ENCODE measurements around the gene LCP1. TPM values are rescaled to one million over a fixed set of nuclear protein-coding genes. Genes with fewer than 3 reads are reported as not detected.
A peak's percentile ranks its signal among the peaks of the same experiment; 100 is the strongest.
"Not testable (repeated sequence)": the region's sequence is repeated elsewhere in the genome, so short reads cannot be mapped to it uniquely, and the experiment has no call there.

Gene LCP1, protein sequence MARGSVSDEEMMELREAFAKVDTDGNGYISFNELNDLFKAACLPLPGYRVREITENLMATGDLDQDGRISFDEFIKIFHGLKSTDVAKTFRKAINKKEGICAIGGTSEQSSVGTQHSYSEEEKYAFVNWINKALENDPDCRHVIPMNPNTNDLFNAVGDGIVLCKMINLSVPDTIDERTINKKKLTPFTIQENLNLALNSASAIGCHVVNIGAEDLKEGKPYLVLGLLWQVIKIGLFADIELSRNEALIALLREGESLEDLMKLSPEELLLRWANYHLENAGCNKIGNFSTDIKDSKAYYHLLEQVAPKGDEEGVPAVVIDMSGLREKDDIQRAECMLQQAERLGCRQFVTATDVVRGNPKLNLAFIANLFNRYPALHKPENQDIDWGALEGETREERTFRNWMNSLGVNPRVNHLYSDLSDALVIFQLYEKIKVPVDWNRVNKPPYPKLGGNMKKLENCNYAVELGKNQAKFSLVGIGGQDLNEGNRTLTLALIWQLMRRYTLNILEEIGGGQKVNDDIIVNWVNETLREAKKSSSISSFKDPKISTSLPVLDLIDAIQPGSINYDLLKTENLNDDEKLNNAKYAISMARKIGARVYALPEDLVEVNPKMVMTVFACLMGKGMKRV
- 10 to 100 TPM in 3 of 4 donors, 1 to 10 TPM in 1; 8.1 to 14.5 (median 10.5) TPM for polyA plus RNA-seq (ENCODE audit: insufficient read length in 4 of 4)

DNA sequence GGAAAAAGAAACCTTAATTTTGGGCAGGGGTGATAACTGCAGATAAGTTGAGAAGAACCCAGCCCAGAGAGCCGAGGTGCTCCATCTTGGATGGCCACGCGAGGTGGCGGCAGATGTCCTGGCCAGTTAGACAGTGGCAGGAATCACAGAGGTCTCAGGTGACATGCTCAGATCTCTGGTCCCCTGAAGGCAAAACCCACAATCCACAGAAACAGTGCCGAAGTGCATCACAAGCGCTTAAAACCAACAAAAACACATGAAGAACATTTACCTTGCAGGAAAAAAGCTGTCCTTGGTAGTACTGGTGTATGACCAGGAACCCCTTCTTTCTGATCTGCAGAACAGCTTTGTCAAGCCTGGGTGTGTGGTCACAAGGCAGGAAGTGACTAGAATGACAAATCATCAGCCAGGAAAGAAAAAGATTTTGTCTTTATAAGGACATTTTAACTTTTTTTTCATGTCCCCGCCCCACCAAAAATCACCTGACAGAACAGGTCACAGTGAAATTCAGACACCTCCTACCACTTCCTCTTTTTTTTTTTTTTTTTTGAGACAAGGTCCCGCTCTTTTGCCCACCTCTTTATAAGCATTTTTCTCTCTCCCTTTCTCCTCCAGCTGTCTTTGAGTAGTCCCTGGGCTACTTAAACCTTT lies at the start of gene LCP1:
LCP1 (minus strand) TSS at position 338 of the 651 bp plus-strand sequence. CDS start 22,515 bp downstream, outside the sequence.
- DNase-seq (ENCODE audit: low read depth in 4 of 4, low spot score in 3 of 4), result no peak

DNA sequence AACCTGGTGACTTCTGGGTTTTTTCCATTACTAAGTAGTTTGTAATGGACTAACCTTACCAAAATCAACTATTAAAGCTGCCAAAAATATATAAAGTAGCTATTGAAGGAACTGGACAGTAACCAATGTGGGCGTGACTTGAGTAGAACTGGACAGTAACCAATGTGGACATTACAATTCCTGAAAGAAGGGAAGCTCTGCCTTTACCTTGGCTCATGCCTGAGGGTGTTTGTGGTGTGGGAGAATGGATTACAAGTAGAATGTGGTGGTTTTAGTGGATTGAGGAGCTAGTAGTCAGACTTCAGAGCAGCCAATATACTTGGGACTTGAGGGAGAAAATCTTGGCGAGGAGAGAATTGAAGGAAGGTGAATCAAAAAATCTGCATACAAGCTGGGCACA lies 47.3 kb upstream of the LCP1 start:
- DNase-seq (ENCODE audit: low read depth in 4 of 4, low spot score in 3 of 4), result no peak

DNA sequence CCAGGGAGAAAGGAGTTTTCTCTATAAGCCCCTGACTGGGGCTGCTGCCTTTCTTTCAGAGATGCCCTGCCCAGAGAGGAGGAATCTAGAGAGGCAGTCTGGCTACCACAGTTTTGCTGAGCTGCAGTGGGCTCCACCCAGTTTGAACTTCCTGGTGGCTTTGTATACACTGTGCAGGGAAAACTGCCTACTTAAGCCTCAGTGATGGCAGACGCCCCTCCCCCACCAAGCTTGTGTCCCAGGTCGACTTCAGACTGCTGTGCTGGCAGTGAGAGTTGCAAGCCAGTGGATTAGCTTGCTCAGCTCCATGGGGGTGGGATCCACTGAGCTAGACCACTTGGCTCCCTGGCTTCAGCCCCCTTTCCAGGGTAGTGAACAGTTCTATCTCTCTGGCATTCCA lies 38.3 kb upstream of the LCP1 start:
- not testable (repeated sequence) for DNase-seq (ENCODE audit: low read depth in 4 of 4, low spot score in 3 of 4)

DNA sequence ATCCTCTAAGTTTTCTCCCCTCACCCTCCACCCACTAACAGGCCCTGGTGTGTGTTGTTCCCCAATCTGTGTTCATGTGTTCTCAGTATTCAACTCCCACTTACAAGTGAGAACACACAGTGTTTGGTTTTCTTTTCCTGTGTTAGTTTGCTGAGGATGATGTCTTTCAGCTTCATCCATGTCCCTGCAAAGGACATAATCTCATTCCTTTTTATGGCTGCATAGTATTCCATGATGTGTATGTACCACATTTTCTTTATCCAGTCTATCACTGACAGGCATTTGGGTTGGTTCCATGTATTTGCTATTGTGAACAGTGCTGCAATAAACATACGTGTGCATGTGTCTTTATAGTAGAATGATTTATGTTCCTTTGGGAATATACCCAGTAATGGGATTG lies 32.8 kb upstream of the LCP1 start:
- not testable (repeated sequence) for DNase-seq (ENCODE audit: low read depth in 4 of 4, low spot score in 3 of 4)

DNA sequence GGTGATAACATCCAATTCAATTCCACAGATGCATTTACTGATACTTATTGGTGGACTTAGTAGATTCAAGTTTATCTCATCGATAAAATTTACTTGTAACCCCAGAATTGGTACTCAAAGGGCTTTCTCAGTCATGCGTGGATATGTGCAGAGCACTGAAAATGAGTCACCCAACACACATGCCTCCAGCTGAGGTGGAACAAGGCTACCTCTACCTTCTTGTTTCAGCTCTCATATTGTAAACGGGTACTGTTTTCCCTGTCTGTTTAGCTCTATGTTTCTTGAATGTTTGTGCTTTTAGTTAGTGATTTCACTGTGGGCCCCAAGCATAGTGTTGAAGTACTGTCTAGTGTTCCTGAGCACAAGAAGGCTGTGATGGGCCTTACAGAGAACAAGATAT lies 31.3 kb upstream of the LCP1 start:
- DNase-seq (ENCODE audit: low read depth in 4 of 4, low spot score in 3 of 4), result no peak

DNA sequence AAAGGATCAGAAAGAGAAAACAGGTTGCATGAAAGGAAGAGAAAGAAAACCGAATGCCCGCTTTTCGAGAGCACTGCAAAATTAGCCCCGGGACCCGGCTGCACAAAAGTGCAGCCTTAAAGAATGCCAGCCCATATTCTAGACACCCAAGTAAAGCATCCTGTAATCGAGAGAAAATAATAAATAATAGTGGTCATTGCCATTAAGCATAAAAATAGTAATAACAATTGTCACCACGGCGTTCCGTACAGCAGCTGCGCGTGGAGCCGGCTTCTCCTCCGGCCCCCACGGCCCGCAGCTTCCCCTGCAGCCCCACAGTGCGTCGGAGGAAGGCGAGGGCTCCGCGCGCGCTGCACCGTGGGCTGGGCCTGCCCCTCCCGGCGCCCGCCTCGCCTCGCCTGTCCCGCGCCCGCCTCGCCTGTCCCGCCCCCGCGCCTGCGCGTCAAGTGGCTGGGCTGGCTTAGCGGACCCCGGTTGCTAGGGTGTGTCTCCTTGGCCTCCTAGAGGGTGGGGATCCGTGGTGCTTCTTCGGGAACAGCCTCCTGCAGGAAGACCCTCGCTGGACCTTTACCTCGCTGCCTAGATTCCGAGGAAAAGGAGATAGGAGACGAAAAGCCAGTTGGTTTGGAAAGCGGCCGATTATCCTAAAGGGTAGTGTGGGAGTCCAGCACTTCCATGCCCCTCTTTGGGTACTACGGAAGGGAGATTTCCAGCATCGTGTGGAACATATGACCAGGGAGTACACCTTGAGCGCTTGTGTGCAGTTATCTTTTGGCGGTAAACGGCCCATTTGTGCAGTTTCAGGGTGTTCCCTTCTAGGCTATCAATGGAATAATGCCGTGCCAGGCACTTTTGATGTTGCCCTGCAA lies 29.7 kb upstream of the LCP1 start, which contains the start of gene LRRC63:
LRRC63 (plus strand) TSS at position 446 of the 869 bp plus-strand sequence. CDS start 1,107 bp downstream, outside the sequence.
- peak in 3 of 4 donors; percentile 31 to 41 (median 38) for DNase-seq (ENCODE audit: low read depth in 4 of 4, low spot score in 3 of 4)

DNA sequence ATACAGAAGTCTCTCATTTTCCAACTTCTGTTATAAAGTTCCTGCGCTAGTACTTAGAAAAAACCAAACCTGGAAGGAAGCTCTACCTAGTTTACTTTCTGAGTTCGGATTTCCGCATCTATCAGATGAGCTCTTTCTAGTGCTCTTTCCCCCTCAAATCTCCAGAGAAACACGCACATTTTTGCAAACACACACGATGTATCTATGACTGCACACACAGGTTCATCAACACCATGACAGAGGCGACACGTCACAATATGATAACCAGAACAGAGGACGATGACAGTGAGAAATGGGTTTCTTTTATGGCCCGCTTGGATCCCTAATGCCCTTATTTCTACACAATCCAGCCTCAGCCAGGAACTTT lies 29.1 kb upstream of the LCP1 start:
- DNase-seq (ENCODE audit: low read depth in 4 of 4, low spot score in 3 of 4), result no peak

DNA sequence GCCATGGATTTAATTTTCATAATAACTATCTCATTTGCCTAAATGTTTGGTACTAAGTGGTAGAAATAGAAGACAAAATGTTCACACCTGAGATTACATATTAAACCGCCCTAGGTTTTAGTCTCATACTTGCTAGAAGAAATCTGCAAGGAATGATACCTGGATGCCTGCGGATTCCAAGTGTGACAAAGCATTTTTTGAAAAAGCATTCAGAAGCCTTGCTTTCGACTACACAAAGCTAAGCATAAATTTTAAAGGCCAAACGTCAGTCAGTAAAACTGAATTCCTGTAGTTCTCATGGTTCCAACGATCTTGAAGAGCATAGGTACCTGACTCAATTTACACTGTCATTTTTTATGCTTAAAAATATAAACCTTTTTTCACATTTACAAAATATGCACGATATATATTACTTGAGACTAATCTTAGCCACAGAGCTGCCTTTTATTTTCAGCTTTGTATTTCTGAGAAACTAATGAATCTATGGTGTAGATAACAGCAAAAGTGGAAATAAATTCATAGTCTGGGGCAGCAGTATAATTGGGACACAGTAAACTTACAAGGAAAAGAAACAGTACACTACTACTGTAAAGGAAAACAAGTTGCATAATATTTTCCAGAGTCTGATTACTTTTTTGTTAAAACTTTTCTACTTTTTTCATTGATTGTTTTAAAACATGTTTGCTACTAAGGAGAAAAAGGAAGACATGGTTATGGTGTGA lies 28.5 kb upstream of the LCP1 start:
- no peak for DNase-seq (ENCODE audit: low read depth in 4 of 4, low spot score in 3 of 4)

DNA sequence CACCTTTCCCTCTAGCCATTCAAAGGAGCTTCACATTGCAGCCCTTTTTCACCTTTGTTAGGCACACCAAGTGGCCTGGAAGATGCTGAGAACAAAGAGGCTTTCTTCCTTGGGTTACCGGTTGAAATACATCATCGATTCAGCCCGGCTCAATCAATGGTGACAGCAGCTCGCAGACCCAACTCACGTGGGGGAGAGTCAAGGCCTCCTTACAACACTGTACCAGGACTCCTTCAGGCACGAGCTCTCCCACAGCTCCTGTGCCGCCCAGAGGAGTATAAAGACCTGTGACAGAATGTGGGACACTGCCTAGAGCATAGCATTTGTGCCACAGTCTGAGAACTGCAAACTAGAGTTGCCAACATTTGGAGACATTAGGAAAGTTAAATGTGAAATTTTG lies 25.9 kb upstream of the LCP1 start:
- no peak for DNase-seq (ENCODE audit: low read depth in 4 of 4, low spot score in 3 of 4)

DNA sequence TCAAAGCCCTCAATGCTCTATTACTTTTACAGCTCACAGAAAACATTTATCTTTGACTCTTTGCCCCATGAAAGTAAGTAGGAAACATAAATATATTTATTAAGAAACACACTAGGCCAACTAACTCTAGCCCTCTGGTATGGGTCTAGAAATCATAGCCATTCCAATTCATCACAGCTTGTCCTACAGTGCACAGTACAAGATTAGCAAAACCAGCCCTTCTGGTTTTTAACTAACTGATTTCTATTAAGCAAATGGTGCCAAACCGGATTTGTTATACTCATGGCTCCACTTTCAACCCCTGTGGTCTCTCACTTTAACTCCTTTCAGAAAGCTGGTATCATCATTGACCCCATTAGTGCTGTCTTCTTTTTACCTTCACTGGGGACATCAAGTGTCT lies 24.2 kb upstream of the LCP1 start:
- DNase-seq (ENCODE audit: low read depth in 4 of 4, low spot score in 3 of 4), result no peak

DNA sequence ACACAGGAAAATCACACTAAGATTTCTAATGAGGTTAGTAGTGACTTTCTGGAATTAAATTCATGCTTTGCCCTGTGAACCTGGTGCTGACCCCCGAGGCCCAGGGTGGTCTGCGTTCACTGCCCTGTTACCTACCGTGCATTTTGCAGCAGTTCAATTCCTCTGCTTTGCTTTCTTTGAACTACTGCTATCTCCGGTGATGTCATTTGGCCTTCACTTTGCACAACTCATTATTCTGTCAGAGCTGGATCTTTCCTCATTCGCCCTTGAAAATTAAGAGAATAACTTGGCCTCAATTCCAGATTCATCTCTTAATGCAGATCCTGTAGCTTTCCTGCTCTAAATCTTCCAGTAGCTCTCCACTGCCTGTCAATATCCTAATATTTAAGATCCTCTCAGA lies 21.0 kb upstream of the LCP1 start:
- no peak for DNase-seq (ENCODE audit: low read depth in 4 of 4, low spot score in 3 of 4)

DNA sequence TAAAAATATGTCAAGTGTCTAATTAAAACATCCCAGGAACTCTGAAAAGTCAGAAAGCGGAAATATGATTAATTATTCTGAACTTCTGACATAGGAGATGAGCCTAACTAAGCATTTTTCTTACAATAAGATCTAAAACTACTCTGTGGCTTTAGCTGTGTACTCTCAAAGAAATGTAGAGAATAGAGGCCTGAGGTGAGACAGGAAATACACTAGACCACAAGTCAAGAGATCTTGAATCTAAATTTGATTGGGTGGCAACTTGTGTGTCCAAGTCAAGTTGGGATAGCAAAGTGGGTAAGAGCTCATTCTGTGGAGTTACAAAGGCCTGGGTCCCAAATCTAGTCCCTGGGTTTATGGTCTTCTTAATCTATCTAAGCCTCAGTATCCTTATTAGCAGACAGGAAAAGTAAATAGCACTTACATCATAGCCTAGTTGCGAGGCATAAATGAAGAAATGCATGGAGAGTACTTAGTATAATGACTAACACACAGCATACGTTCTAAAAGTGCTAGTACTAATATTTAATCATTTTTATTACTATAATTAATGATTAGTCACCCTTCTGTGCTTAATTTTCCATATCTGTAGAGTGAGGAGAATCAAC lies 20.3 kb upstream of the LCP1 start:
- no peak for DNase-seq (ENCODE audit: low read depth in 4 of 4, low spot score in 3 of 4)

DNA sequence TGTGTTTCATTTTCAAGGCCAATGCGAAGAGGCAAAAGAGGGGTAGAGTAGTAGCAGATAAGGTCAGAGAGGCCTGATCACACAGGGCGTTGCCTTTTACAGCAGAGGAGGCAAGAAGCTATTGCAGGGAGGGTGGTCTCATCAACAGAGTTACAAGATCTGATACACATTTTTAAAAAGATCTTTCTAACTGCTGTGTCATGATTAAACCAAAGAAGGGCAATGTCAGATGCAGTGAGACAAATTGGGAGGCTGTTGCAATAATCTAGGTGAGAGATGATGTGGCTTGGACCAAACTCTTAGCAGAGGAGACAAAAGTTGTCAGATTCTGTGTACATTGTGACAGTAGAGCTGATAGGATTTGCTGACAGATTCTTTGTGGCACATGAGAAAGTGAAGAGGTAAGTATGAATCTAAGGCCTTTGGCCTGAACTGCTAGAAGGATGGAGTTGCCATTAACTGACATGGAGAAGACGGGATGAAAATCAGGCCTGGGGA lies 16.8 kb upstream of the LCP1 start:
- DNase-seq (ENCODE audit: low read depth in 4 of 4, low spot score in 3 of 4), result no peak

DNA sequence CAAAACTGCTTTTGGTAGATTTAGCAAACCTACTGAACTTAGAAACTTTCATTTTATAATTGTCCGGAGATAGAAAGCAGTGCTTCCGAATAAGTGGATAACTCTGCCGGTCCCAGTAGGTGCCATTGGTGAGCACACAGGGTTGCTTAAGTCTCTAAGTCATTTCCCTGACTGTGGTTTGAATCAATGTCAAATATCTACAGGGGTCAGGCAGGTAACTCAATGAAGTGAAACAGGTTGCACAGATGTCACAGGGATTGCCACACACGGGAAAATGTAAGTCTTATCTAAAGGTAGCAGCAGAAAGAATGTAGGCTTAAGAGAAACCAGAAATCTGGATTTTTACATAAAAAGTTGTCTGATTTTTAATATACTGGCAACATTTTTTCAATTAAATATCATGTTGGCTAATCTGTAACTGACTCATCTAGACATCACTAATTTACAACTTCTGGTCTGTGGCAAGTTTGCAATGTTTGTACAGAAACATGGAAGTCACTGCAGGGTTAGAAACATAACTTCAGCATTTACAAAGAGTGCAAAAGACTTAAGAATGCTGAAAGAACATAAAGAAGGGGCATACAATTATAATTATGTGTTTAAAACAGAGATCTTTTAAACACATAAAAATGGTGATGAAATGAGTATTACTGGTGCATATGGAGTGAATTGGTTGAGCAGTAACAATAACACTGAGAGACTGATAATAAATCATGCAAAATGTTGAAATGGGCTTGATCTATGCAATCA lies 15.5 kb upstream of the LCP1 start:
- no peak for DNase-seq (ENCODE audit: low read depth in 4 of 4, low spot score in 3 of 4)

DNA sequence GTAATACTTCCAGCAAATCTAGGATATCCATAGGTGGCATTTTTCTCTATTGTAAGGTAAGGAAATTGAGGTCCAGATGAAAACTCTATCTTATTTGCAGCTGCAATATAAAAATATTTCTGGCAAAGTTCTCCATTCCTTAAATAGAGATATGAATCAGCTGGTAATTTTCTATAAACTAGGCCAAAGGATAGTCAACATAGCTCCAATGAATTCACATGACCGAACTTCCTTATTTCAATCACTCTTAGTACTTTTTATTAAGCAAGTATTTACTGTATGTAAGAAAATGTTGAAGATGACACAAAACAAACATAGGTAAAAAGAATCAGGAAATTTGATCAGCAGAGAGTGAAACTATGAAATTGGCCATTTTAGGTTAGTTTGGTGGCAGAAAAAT lies 13.0 kb upstream of the LCP1 start:
- no peak for DNase-seq (ENCODE audit: low read depth in 4 of 4, low spot score in 3 of 4)

DNA sequence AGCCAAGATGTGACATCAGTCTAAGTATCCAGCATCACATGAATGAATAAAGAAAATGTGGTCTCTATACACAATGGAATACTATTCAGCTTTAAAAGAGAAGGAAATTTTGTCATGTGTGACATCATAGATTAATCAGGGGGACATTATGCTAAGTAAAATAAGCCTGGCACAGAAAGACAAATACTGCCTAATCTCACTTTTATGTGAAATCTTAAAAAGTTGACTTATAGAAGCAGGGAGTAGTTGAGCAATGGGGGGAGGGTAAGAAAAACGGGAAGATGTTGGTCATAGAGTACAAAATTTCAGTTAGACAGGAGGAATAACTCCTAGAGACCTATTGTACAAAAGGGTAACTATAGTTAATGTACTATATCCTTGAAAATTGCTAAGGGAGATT lies 10.4 kb upstream of the LCP1 start:
- DNase-seq (ENCODE audit: low read depth in 4 of 4, low spot score in 3 of 4), result no peak

DNA sequence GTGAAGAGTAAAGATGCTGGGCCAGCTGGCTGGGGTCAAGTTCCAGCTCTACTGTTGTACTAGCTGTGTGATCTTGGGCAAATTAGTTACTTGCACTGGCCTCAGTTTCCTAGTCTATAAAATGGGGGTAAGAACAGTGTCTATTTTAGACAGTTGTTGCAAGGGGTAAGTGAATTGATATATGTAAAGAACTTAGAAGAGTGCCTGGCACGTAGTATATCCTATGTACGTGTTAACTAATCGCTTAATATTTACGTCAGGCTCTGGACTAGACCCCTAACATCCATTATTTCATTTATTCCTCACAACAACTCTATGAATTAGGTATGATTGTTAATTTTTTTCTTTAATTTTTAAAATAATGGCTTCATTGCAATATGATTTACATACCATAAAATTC lies 3.7 kb upstream of the LCP1 start:
- no peak for DNase-seq (ENCODE audit: low read depth in 4 of 4, low spot score in 3 of 4)

DNA sequence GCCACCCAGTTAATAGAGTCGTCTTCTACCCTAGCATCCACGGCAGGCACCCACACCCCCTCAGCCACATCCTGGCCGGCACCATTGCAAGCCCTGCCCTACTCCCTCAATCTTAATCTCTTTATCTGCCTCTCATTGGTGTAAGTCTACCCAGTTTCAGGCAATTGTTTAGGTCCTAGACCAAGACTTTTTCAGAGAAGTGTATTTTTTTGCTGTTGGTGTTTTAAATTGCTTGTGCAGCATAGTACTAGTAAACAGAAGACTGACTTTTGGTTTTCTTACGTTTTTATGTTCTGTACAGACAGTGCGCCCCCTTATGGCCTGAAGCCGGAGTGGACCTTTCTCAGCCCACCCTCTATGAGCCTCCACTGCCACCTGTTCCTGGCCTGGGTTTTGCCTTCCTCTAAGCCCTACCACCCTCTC lies 2.3 kb upstream of the LCP1 start:
- DNase-seq (ENCODE audit: low read depth in 4 of 4, low spot score in 3 of 4), result no peak
